Stimulated activated naive B cell treated with anti-CD40 and anti-IgM and Interleukin-4, amounts not matched to agents 10 μg/mL and 1 μg/mL and 100 μg/mL, for 72 hours (primary cell): ENCODE results near the gene ANKRD23.
A peak's percentile ranks its signal among the peaks of the same experiment; 100 is the strongest.
"Not testable (repeated sequence)": the region's sequence is repeated elsewhere in the genome, so short reads cannot be mapped to it uniquely, and the experiment has no call there.

ENCODE experiments used
- ATAC-seq, 2 donors: fragments of 150-1000 bp; cut with Tn5 transposase; replicated peaks; 2 replicates each; pipeline ENCODE4 v1.10.0; 2021; ENCODE audit warnings: moderate library complexity in 1 of 2
- DNase-seq: peaks from one replicate; pipeline ENCODE4 v3.0.0; 2021
- H3K27ac Mint-ChIP-seq: one replicate; pipeline ENCODE4 v1.8.0; 2022; ENCODE audit warnings: mild to moderate bottlenecking, mixed read lengths
- H3K27me3 Mint-ChIP-seq, 2 donors: one replicate each; pipeline ENCODE4 v1.8.0; 2022; ENCODE audit warnings: mixed read lengths in 2 of 2
- H3K36me3 Mint-ChIP-seq, 2 donors: one replicate each; pipeline ENCODE4 v1.8.0; 2022; ENCODE audit warnings: mixed read lengths in 2 of 2, mild to moderate bottlenecking in 1 of 2
- H3K4me1 Mint-ChIP-seq, 2 donors: one replicate each; pipeline ENCODE4 v1.8.0; 2022; ENCODE audit warnings: mixed read lengths in 2 of 2, mild to moderate bottlenecking in 1 of 2
- H3K4me3 Mint-ChIP-seq, 2 donors: one replicate each; pipeline ENCODE4 v1.8.0; 2022; ENCODE audit warnings: mild to moderate bottlenecking in 2 of 2, mixed read lengths in 2 of 2, moderate library complexity in 1 of 2
- H3K9me3 Mint-ChIP-seq, 2 donors: one replicate each; pipeline ENCODE4 v1.8.0; 2022; ENCODE audit warnings: mixed read lengths in 2 of 2, mild to moderate bottlenecking in 1 of 2

Gene ANKRD23

GRCh38 chr2:96815326-96816126 lies 28.3 kb downstream of the ANKRD23 start:
- Mint-ChIP-seq H3K4me3 (peak overlapping the region; percentile 85 to 87), H3K27me3 (no peaks in the 10 kb centered on the region), H3K4me1 (peaks cover 36 to 43% of the 10 kb centered on the region in 2 donors), H3K9me3 (no peaks in the 10 kb centered on the region), H3K27ac (peak overlapping the region; percentile 84), H3K36me3 (peaks cover 18 to 36% of the 10 kb centered on the region in 2 donors)
- DNase-seq (no peak), ATAC-seq (peak; percentile 2 to 18)

DNA sequence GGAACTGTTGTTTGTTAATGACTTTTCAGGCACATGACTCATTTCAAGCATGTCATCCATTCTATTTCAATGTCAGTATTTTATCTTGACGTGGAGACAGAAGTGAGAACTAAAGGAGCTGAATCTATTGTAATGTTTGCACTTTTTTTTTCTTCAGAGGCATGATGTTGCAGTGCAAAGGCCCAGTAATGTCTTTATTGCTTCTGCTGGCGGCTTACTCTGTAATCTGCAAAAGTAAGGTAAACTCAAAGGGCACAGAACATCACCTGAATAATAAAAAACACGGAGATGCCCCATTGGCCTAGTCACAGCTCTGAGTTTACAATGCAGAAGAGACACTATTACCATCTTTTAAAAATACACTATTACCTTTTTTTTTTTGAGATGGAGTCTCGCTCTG lies 30.2 kb downstream of the ANKRD23 start:
- Mint-ChIP-seq H3K27me3 (no peaks in the 10 kb centered on the region), H3K4me1 (peaks cover 18 to 25% of the 10 kb centered on the region in 2 donors)

GRCh38 chr2:96811917-96812316 lies 31.9 kb downstream of the ANKRD23 start:
- DNase-seq, result no peak
- H3K4me3 Mint-ChIP-seq, result no peak overlapping the region

More for the DNA sequence above, 30.2 kb downstream of the ANKRD23 start:
- ATAC-seq (no peak), DNase-seq (no peak)
- no peaks in the 10 kb centered on the region for H3K9me3 Mint-ChIP-seq
- peaks cover 15 to 29% of the 10 kb centered on the region in 2 donors for H3K36me3 Mint-ChIP-seq
- no peak overlapping the region for H3K4me3 Mint-ChIP-seq
- no peak overlapping the region for H3K27ac Mint-ChIP-seq

GRCh38 chr2:96810783-96811192 lies 33.0 kb downstream of the ANKRD23 start:
- H3K4me1 Mint-ChIP-seq, result peaks cover 14 to 24% of the 10 kb centered on the region in 2 donors
- DNase-seq (no peak), ATAC-seq (no peak)
- H3K36me3 Mint-ChIP-seq, result peaks cover 11 to 31% of the 10 kb centered on the region in 2 donors
- no peak overlapping the region for H3K27ac Mint-ChIP-seq
- H3K9me3 Mint-ChIP-seq, result no peaks in the 10 kb centered on the region
- no peaks in the 10 kb centered on the region for H3K27me3 Mint-ChIP-seq
- no peak overlapping the region for H3K4me3 Mint-ChIP-seq

More at GRCh38 chr2:96811917-96812316, 31.9 kb downstream of the ANKRD23 start:
- Mint-ChIP-seq H3K27me3 (no peaks in the 10 kb centered on the region), H3K27ac (no peak overlapping the region), H3K9me3 (no peaks in the 10 kb centered on the region), H3K36me3 (peaks cover 8 to 28% of the 10 kb centered on the region in 2 donors), H3K4me1 (peaks cover 8 to 15% of the 10 kb centered on the region in 2 donors)
- no peak for ATAC-seq

GRCh38 chr2:96809951-96810782 lies 33.7 kb downstream of the ANKRD23 start:
- no peak for DNase-seq
- H3K27ac Mint-ChIP-seq, result no peak overlapping the region
- peaks cover 11 to 19% of the 10 kb centered on the region in 2 donors for H3K4me1 Mint-ChIP-seq
- no peak overlapping the region for H3K4me3 Mint-ChIP-seq
- ATAC-seq, result no peak
- H3K36me3 Mint-ChIP-seq, result peaks cover 11 to 31% of the 10 kb centered on the region in 2 donors
- H3K9me3 Mint-ChIP-seq, result no peaks in the 10 kb centered on the region
- no peaks in the 10 kb centered on the region for H3K27me3 Mint-ChIP-seq

DNA sequence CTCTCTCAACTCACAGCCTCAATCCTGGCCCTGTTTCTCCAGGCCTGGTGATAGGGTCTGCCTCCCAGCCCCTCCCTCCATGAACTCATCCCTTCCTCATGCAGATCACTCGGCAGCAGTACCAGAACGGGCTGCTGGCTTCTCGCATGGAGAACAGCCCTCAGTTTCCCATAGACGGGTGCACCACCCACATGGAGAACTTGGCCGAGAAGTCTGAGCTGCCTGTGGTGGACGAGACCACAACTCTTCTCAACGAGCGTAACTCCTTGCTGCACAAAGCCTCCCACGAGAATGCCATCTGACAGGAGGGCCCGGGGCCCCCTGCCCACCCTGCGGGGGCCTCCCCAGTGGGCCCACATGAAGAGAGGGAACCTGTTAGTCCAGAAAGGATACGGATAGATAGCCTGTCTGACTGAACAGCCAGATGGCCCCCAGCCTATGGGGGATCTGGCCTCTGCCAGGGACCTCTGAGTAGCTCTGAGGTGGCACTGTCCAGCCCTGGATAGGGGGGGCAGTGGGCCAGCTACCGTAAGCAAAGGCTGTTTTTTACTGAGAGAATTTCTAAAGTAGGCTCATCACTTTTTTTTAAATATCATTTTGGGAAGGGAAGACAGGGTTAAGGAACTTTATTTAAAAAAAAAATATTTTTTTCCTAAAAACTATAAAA lies 34.5 kb downstream of the ANKRD23 start:
- DNase-seq (no peak), ATAC-seq (no peak)
- H3K27me3 Mint-ChIP-seq, result no peaks in the 10 kb centered on the region
- peaks cover 11 to 15% of the 10 kb centered on the region in 2 donors for H3K4me1 Mint-ChIP-seq
- H3K27ac Mint-ChIP-seq, result no peak overlapping the region
- H3K9me3 Mint-ChIP-seq, result no peaks in the 10 kb centered on the region
- H3K4me3 Mint-ChIP-seq, result no peak overlapping the region
- peaks cover 11 to 31% of the 10 kb centered on the region in 2 donors for H3K36me3 Mint-ChIP-seq

DNA sequence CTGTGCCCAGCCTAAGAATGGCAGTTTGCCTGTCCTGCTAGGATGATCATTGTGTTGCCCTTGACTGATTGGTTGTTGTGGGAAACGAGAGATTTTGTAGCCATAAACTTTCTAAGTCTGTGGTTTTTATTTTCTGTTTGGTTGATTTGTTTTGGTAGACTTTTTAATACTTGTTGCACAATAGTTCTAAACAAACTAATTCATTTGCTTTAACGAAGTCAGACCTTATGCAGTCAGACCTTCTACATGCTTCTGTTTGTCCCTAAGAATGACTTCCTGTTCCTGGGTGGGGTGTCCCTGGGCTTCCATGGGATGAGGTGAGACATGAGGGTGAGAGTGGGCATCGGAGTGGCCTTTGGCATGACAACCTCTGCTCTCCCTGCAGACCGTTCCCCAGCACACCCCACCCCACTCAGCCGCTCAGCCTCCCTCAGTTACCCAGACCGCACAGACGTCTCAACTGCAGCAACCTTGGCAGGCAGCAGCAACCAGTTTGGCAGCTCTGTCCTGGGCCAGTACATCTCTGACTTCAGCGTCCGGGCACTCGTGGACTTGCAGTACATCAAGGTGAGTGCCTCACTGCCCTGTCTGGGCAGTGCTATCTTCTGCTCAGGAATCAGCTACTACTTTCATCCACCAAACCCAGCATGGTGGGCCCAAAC lies 35.5 kb downstream of the ANKRD23 start:
- no peak overlapping the region for H3K27ac Mint-ChIP-seq
- no peaks in the 10 kb centered on the region for H3K27me3 Mint-ChIP-seq
- no peak overlapping the region for H3K4me3 Mint-ChIP-seq
- ATAC-seq, result no peak
- no peak for DNase-seq
- peaks cover 11 to 15% of the 10 kb centered on the region in 2 donors for H3K4me1 Mint-ChIP-seq
- no peaks in the 10 kb centered on the region for H3K9me3 Mint-ChIP-seq
- peaks cover 11 to 31% of the 10 kb centered on the region in 2 donors for H3K36me3 Mint-ChIP-seq

DNA sequence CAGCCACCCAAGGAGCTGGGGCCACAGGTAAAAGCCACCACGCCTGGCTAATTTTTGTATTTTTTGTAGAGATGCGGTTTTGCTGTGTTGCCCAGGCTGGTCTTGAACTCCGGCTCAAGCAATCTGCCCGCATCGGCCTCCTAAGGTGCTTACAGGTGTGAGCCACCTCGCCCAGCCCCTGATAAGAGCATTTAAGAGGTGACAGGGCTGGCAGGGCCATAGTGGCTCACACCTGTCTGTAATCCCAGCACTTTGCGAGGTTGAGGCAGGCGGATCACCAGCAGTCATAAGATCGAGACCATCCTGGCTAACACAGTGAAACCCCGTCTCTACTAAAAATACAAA lies 36.7 kb downstream of the ANKRD23 start:
- DNase-seq (no peak), ATAC-seq (peak in 1 of 2 donors; percentile 6)
- peak overlapping the region; percentile 64 to 68 for H3K4me3 Mint-ChIP-seq
- peaks cover 11 to 15% of the 10 kb centered on the region in 2 donors for H3K4me1 Mint-ChIP-seq
- no peaks in the 10 kb centered on the region for H3K9me3 Mint-ChIP-seq
- peak overlapping the region; percentile 87 for H3K27ac Mint-ChIP-seq
- no peaks in the 10 kb centered on the region for H3K27me3 Mint-ChIP-seq
- peaks cover 11 to 25% of the 10 kb centered on the region in 2 donors for H3K36me3 Mint-ChIP-seq

DNA sequence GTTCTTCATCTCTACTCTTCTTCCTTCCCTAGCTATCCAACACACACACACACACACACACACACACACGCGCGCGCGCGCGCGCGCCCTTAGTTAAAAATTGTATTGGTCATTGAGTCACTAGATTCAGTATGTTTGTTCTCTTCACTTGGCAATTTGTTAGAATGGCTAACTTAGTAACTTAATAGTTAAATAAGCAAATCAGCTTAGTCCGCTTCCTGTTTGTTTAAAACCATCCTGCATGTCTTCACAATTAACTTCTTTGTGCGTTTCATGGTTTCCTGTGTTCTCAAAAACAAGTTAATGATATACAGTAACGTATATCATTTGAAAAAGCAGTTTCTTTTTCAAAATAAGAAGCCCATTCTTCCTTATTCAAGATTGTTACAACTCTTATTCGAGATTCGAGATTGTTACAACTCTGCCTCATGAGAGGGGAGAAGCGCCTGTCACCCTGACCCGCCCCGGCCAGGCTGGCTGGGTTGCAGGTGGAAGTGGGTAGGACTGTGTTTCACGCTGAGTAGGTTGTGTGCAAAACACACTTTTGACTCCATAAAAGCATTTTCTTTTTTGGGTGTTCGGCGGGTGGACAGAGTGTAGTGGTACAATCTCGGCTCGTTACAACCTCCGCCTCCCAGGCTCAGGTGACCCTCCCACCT lies 37.2 kb downstream of the ANKRD23 start:
- ATAC-seq, result peak; percentile 64
- H3K36me3 Mint-ChIP-seq, result peaks cover 11 to 25% of the 10 kb centered on the region in 2 donors
- no peaks in the 10 kb centered on the region for H3K27me3 Mint-ChIP-seq
- H3K4me3 Mint-ChIP-seq, result peak overlapping the region; percentile 64 to 68
- no peak for DNase-seq
- peaks cover 10 to 15% of the 10 kb centered on the region in 2 donors for H3K4me1 Mint-ChIP-seq
- H3K9me3 Mint-ChIP-seq, result no peaks in the 10 kb centered on the region
- H3K27ac Mint-ChIP-seq, result peak overlapping the region; percentile 87

DNA sequence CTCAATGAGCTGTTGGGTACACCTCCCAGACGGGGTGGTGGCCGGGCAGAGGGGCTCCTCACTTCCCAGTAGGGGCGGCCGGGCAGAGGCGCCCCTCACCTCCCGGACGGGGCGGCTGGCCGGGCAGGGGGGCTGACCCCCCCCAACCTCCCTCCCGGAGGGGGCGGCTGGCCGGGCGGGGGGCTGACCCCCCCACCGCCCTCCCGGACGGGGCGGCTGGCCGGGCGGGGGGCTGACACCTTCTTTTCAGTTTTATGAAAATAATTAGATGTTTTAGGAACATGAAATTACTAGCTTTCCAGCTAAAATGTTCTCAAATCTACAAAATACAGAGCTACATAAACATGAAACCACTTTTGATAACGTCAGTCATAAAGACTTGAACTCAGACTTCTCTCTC lies 37.9 kb downstream of the ANKRD23 start:
- H3K27ac Mint-ChIP-seq, H3K27me3 Mint-ChIP-seq, H3K9me3 Mint-ChIP-seq, DNase-seq, H3K4me3 Mint-ChIP-seq, ATAC-seq: not testable (repeated sequence)
- Mint-ChIP-seq H3K36me3 (peaks cover 11 to 20% of the 10 kb centered on the region in 2 donors), H3K4me1 (peaks cover 8 to 15% of the 10 kb centered on the region in 2 donors)

- no peak overlapping the region for H3K27ac Mint-ChIP-seq
- H3K27me3 Mint-ChIP-seq, result no peaks in the 10 kb centered on the region
- no peak overlapping the region for H3K4me3 Mint-ChIP-seq
- peaks cover 11 to 13% of the 10 kb centered on the region in 2 donors for H3K36me3 Mint-ChIP-seq
- no peaks in the 10 kb centered on the region for H3K9me3 Mint-ChIP-seq
- DNase-seq, result no peak
- ATAC-seq, result no peak
- H3K4me1 Mint-ChIP-seq, result peaks cover 8 to 15% of the 10 kb centered on the region in 2 donors
Observed at GRCh38 chr2:96804986-96805385, 38.8 kb downstream of the ANKRD23 start.

DNA sequence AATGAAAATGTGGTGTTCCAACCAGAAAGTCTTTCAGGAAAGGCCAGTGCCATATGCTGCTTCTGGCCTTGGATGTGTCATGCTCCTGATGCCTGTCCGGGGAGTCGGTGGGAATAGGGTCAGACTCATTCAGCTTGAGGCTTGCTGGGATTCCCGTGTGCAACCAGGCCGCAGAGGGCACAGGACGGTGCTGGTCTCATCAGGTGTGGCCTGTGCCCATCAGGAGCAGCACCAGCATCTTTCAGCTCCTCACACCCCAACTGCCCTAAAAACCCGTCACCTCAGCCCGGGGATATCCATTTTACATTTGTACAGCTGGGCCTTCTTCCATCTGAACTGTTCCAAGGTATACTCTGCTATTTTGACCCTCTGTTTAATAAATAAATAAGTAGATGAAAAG lies 41.1 kb downstream of the ANKRD23 start:
- Mint-ChIP-seq H3K27me3 (no peaks in the 10 kb centered on the region), H3K36me3 (peaks cover 12 to 16% of the 10 kb centered on the region in 2 donors), H3K4me3 (no peak overlapping the region), H3K9me3 (no peaks in the 10 kb centered on the region), H3K4me1 (peaks cover 8 to 15% of the 10 kb centered on the region in 2 donors), H3K27ac (no peak overlapping the region)
- no peak for ATAC-seq
- no peak for DNase-seq

GRCh38 chr2:96801786-96802595 lies 41.8 kb downstream of the ANKRD23 start:
- no peak overlapping the region for H3K27ac Mint-ChIP-seq

More at GRCh38 chr2:96801786-96802595, 41.8 kb downstream of the ANKRD23 start:
- peak; percentile 47 for DNase-seq
- peak; percentile 68 to 71 for ATAC-seq
- Mint-ChIP-seq H3K36me3 (peaks cover 12 to 16% of the 10 kb centered on the region in 2 donors), H3K4me3 (no peak overlapping the region), H3K4me1 (peaks cover 7 to 9% of the 10 kb centered on the region in 2 donors), H3K9me3 (no peaks in the 10 kb centered on the region), H3K27me3 (no peaks in the 10 kb centered on the region)
